GM18508 (cell line): ENCODE data around the gene CD79A.

Experiments
- ATAC-seq: cut with Tn5 transposase; IDR thresholded peaks from one replicate; pipeline ENCODE4 v1.9.1; 2021; ENCODE audit warnings: moderate number of reproducible peaks; ENCODE audit not compliant: insufficient read depth, unreplicated experiment

CD79A gene

DNA sequence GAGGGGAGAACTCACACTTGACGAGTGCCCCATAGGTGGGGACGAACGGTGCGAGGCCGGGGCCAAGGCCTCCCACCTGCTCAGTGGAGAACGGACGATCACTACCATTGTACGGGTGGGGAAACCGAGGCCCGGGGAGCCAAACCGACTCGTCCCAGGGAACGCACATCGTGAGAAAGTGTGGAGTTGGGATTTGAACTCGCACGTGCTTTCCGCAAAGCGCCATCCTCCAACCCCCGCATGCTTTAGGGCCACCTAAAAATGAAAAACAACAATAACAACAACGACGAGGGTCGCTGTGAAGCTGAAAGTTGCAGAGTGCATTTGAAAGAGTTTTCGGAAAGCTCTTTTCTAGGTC is 6.4 kb downstream of the CD79A start:
- no peak for ATAC-seq

DNA sequence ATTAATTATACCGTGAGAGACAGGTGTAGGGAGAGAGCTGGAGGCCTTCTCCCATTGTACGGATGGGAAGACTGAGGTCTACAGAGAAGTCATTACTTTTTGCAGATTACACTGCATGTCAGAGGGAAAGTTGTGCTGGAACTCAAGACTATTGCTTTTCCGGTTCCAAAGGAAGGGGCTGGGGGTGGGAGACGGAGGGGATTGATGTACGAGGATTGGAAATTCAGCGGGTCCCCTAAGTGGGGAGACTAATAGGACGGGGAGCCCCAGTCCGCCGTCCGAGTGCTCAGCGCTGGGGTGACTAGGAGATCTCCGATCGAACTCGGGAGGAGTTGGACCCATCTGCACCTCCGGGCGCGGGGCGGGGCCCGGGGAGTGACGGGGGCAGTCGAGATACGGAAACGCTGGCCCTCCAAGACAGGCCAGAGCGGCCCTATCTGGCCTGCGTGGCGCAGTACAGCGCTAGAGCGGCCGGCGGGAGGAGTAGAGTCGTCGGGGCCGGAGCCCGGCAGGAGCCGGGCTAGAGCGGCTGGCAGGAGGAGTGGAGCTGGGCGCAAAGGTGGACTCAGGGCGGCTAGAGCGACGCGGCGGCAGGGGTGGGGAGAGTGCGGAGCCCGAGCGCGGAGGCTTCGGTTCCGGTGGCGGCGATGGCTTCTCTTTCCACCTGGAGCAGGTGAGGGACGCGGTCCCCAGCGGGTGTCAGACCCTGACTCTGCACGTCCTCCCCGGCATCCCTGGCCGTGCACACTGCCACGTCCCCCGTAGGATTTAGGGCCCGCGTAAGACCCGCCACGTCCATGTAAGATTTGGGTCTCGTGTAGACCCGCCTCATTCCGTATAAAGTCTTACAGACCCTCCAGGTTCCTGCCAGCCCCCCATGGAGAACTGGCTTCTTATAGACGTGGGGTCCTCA is 7.0 kb downstream of the CD79A start:
- ATAC-seq: peak; percentile 32

DNA sequence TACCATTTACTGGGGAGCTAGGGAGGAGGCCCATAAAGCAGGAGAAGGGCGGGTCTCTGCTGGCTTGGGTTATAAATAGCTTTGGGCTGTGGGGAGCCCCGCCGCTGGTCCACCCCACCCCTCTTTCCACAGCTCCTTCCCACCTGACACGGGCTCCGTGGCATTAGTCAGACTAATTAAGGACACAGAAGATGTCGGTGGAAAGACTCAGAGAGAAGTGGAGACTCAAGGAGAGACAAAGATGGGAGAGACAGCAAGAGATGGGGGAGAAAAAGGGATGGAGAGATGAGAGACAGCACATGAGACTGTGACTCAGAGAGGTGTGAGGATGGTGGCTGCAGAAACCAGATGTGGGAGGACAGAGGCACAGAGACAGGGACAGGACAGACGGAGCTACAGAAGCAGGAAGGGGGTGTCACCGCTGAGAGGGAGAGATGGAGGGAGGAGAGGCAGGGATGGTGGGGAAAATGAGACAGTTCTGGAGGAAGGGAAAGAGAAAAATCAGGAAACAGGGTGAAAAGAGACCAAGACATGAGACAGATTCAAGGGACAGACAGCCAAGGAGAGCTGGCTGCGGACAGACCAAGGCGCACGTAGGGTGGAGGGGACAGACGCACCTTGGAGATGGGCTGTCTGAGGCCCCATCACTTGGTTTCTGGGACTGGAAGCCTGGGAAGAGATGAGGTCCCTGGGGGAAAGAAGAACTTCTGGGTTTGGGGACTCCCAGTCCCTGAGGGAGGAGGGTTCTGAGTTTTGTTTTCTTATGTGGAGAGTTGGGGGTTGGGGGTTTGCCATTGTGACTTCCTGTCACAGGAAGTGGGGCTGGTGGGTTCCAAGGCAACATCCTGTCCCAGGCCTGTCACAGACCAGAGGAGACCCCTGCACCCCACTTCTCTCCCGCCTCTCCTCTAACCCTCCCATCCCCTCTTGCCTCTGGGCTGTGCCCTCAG is 10.0 kb downstream of the CD79A start:
- no peak for ATAC-seq

DNA sequence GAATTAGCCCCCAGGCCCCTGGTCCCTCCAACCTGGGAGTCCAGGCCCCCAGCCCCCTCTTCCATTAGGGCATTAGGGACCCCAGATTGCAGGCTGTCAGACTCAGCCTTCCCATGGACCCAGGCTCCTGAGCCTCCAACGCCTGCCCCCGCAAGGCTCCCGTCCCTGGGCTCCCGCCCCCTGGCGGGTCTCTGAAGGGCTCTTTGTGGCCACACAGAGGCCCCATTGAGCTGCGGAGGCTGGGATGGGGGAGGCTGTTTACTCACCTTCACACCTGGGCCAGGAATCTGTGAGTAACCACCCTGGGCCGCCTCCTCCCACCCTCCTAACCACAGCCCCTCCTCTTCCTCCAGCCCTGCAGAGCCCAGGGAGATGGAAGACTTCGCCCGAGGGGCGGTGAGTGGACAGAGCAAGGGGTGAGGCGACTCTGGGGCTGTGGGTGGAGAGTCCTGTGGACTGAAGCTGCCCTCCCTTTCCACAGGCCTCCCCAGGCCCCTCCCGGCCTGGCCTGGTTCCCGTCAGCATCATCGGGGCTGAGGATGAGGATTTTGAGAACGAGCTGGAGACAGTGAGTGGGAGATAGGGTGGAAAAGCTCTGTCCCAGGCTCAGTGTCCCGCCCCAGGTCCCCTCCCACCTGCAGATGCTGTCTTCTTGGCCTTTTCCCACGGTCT is 10.8 kb downstream of the CD79A start:
- no peak for ATAC-seq

GRCh38 chr19:41888926-41889325 is 11.8 kb downstream of the CD79A start:
- no peak for ATAC-seq

GRCh38 chr19:41889896-41890295 is 12.8 kb downstream of the CD79A start:
- ATAC-seq: no peak

- ATAC-seq: no peak
Observed at GRCh38 chr19:41890936-41891335, 13.9 kb downstream of the CD79A start.

GRCh38 chr19:41892173-41892902 is 15.3 kb downstream of the CD79A start:
- ATAC-seq: no peak

DNA sequence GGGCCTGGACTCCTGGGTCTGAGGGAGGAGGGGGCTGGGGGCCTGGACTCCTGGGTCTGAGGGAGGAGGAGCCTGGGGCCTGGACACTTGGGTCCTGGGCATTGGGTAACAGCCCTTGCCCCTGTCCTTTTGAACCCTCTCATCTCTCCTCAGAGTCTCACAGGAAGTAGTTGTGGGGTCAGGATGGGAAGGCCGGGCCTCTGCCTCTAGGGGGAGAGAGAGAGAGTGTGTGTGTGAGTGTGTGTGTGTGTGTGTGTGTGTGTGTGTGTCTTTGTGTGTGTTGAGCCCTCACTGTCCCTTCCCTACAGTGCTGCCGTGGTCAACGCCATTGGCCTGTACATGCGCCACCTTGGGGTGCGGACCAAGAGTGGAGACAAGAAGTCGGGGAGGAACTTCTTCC is 16.8 kb downstream of the CD79A start:
- no peak for ATAC-seq

- no peak for ATAC-seq
Observed at GRCh38 chr19:41894350-41894749, 17.3 kb downstream of the CD79A start.

- ATAC-seq: no peak
Observed at GRCh38 chr19:41895745-41896580, 18.9 kb downstream of the CD79A start.

- ATAC-seq: no peak
Observed at GRCh38 chr19:41896581-41896942, 19.5 kb downstream of the CD79A start.

DNA sequence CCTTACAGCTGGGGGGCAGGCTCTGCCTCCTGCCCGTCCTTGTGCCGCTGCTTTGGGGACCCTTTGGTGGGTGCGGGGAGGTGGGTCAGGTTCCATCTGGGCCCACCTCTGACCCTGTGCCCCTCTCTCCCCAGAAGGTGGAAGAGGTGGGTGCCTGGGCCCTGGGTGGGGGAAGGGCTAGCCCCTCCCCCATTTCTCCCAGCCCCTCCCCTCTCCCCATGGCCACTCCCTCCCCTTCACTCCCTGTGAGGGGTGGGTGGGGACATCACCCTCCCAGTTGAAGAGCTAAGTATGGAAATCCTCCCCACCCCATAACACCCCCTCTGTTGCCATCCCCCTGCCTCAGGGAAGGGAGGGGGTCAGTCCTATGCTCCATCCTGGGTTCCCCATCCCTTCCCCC is 20.1 kb downstream of the CD79A start:
- no peak for ATAC-seq

DNA sequence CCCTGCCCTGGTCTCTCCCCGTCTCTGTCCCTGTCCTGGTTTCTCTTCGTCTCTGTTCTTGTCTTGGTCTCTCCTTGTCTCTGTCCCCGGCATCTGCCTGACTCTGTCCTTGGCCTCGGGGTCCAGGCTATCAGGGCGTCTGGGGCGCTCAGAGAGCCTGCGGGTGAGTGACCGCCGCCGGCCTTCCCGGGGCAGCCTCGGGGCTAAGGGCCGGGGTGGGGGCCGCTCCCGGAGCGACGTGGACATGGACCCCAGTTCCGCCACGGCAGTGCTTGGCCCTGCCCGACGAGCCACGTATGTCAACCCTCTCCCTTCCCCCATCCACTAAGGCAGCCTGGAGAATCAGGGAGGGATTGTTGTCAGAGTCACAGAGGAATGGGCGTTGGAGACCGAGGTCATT is 20.7 kb downstream of the CD79A start:
- ATAC-seq: no peak

- no peak for ATAC-seq
Observed at GRCh38 chr19:41898235-41898634, 21.2 kb downstream of the CD79A start.

GRCh38 chr19:41901707-41902360 is 24.8 kb downstream of the CD79A start:
- no peak for ATAC-seq

DNA sequence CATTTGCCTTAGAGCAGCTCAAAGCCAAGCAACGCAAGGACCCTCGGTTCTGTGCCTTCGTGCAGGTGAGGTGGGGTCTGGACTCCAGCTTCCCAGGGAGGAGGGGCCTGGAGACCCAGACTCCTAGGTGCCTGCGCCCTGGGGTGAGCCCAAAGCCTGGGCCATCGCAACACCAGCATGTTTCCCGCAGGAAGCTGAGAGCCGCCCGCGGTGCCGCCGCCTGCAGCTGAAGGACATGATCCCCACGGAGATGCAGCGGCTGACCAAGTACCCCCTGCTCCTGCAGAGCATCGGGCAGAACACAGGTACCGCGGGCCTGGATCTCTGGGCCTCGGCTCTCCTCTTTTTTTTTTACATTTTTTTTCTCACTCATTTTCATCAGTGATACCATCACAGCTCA is 25.5 kb downstream of the CD79A start:
- no peak for ATAC-seq

GRCh38 chr19:41903193-41903953 is 26.3 kb downstream of the CD79A start:
- no peak for ATAC-seq
